NB4 (cell line): ENCODE results near the gene NGLY1.

Experiments used
- DNase-seq: peaks from one replicate; pipeline ENCODE4 v3.0.0; 2010; ENCODE audit warnings: low read depth
- H3K4me3 ChIP-seq: one replicate; pipeline ENCODE4 v1.5.1; 2011; ENCODE audit warnings: mild to moderate bottlenecking, low read depth, low read length, moderate library complexity
- MYC ChIP-seq: IDR thresholded peaks from 2 replicates; pipeline ENCODE4 v1.6.1; 2011; ENCODE audit warnings: low read depth, low read length
- POLR2A ChIP-seq: IDR thresholded peaks from 2 replicates; pipeline ENCODE4 v1.6.1; 2011; ENCODE audit warnings: mild to moderate bottlenecking; ENCODE audit not compliant: insufficient read length; ENCODE audit errors: extremely low read depth
- TF ChIP-seq, protein P1 (sequence below): IDR thresholded peaks from 2 replicates; pipeline ENCODE4 v1.6.1; 2011; ENCODE audit warnings: low read depth, low read length
- TF ChIP-seq, protein P2 (sequence below): IDR thresholded peaks from one replicate; pipeline ENCODE4 v1.5.1; 2012; ENCODE audit warnings: low read depth, low read length

NGLY1 gene

DNA sequence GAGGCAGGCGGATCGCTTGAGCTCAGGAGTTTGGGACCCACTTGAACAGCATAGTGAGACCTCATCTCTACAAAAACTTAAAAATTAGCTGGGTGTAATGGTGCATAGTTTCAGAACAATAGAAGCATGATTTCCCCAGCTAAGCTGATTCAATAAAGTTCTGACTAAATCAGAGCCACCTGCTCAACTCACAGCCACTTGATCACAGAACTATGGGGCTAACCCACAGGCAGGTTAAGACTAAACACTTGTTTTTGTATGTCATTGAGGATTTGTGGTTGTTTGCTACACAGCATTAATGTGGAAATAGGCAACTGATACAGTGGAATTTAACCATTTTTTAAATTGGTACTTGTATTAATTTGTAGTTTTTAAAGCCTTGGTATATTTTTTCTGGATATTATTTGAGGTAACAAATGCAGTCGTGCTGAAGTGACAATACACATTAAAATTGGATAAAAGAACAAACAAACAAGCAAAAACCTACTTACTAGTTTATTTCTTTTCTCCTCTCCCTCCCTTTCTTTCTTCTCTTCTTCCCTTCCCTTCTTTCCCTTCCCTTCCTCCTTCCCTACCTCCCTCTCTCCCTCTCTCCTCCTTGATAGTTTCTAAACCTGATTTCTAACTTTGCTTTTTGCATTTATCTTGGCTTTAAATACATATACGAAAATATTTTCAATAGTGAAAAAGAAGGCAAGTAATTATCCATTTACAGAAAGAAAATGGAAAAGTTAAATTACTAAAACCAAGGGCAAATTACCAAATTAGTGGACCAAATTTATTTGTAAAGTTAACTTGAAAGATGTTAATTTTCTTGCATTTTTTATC is 38.7 kb upstream of the NGLY1 start:
- DNase-seq, result no peak
- H3K4me3 ChIP-seq, result no peak overlapping the region
- TF ChIP-seq, protein P1, sequence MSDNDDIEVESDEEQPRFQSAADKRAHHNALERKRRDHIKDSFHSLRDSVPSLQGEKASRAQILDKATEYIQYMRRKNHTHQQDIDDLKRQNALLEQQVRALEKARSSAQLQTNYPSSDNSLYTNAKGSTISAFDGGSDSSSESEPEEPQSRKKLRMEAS, result no peak
- TF ChIP-seq POLR2A, result no peak
- TF ChIP-seq, protein P2, sequence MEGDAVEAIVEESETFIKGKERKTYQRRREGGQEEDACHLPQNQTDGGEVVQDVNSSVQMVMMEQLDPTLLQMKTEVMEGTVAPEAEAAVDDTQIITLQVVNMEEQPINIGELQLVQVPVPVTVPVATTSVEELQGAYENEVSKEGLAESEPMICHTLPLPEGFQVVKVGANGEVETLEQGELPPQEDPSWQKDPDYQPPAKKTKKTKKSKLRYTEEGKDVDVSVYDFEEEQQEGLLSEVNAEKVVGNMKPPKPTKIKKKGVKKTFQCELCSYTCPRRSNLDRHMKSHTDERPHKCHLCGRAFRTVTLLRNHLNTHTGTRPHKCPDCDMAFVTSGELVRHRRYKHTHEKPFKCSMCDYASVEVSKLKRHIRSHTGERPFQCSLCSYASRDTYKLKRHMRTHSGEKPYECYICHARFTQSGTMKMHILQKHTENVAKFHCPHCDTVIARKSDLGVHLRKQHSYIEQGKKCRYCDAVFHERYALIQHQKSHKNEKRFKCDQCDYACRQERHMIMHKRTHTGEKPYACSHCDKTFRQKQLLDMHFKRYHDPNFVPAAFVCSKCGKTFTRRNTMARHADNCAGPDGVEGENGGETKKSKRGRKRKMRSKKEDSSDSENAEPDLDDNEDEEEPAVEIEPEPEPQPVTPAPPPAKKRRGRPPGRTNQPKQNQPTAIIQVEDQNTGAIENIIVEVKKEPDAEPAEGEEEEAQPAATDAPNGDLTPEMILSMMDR, result no peak
- no peak for TF ChIP-seq MYC

DNA sequence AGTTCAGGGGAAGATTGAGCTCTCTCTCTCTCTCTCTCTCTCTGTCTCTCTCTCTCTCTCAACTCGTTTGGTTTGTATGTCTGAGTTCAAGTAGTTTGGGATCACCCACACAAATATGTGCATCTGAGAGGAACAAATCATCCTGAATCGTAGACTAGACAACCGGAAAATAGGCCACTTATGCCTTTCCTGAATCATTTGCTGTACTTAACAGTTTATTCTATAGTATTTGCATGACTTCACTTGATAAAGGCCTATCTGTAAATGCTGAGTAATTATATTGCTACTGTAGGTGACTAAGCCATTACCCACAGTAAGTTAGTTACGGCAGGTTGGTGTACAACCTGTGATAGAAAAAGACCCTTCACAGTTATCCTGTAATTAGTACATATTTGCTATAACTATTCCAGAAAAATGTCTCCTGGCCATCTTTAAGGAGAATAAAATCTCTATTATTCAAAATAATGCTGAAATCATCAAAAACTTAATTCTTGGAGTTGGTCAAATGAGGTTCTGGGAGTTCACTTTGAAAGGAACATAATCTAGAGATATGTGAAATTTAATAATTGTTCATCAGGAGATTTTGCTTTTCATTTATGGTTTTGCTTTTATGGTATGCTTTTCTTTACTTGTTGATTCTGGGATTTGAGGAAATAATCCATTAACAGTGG is 37.7 kb upstream of the NGLY1 start:
- no peak for DNase-seq
- TF ChIP-seq POLR2A (no peak), MYC (no peak)
- TF ChIP-seq, protein P2, result no peak
- TF ChIP-seq, protein P1, result no peak
- no peak overlapping the region for H3K4me3 ChIP-seq

DNA sequence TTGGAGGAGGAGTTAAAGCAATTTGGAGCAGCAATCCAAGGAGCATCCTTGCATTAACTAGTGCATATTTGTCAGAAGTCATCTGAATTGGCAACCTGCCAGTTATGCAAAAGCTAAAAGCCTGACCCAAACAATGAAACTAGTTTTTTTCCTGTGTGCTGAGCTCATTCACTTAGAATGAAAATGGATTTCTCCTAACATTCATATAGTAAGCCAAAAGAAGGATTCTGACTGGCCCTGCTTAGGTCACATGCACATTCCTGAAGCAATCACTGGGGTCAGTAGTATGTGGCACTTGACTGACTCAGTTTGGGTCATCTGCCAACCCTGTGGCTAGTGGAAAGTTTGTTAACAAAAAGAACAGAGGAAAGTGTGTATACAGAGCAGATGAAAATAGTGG is 37.1 kb upstream of the NGLY1 start:
- no peak overlapping the region for H3K4me3 ChIP-seq
- TF ChIP-seq POLR2A (no peak), MYC (no peak)
- TF ChIP-seq, protein P1, result no peak
- TF ChIP-seq, protein P2, result no peak
- no peak for DNase-seq

DNA sequence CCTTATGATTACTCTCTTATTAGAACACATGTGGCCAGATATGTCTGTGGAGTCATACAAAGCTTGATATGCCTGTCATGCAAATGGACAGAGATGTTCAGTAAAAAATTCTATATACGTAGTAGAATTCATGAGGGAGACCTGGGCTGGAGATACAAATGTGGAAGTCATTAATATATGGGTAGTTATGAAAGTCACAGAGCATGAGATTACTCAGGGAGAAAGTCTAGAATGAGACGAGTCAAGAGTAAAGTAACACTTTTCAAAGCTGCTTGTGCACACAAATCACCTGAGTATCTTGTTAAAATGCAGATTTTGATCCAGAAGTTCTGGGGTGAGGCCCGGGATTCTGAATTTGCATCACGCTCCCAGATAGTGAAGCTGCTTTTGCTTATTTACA is 35.1 kb upstream of the NGLY1 start:
- H3K4me3 ChIP-seq, result no peak overlapping the region
- no peak for TF ChIP-seq POLR2A
- no peak for TF ChIP-seq MYC
- TF ChIP-seq, protein P2, result no peak
- TF ChIP-seq, protein P1, result no peak
- DNase-seq, result no peak

DNA sequence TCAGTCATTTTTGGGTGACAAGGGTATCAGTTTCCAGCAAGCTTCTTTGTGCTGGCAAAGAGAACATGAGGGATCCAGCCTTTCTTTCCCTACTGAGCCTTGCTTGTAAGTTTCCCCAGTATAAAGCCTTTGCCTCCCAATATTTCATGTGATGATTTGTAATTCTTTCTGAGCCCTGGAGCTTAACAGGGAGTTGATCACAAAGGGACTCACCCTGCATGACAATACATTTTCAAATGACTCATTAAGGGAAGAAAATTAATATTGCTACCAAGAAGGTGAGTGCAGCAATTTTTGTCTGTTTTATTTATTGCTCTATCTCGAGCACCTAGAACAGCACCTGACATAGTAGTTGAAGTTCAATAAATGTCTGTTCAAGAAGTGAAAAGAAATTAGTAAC is 34.4 kb upstream of the NGLY1 start:
- no peak for TF ChIP-seq MYC
- no peak for DNase-seq
- H3K4me3 ChIP-seq, result no peak overlapping the region

DNA sequence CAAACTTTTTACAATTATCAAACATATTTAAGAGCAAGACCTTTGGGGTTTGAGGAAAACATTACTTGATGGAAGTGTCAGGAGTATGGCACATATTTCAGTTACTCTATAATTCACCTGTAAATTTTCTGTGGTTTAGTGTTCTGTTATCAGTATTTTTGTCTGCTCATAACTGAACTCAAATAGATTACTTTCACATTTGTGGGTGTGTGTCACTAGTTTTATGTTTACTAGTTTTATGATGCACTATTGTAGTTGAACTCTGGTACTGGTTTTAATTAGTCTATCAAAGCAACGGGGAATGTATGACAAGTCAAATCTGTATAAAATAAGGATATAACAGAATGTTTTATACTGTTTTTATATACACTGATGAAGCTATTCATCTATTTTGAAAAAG is 33.9 kb upstream of the NGLY1 start:
- no peak for DNase-seq
- no peak overlapping the region for H3K4me3 ChIP-seq
- TF ChIP-seq, protein P2, result no peak
- TF ChIP-seq, protein P1, result no peak
- TF ChIP-seq MYC (no peak), POLR2A (no peak)
